Measurements from ENCODE around the gene COL25A1.
"Not testable (repeated sequence)": the region's sequence is repeated elsewhere in the genome, so short reads cannot be mapped to it uniquely, and the experiment has no call there.

The COL25A1 gene

GRCh38 chr4:109070677-109071076, 231.8 kb downstream of the COL25A1 start:
- DNase-seq (ENCODE audit: extremely low read depth in 1 of 2, low read depth in 1 of 2) = not testable (repeated sequence)

GRCh38 chr4:109067508-109068235, 234.8 kb downstream of the COL25A1 start:
- no peak for DNase-seq (ENCODE audit: extremely low read depth in 1 of 2, low read depth in 1 of 2)

DNA sequence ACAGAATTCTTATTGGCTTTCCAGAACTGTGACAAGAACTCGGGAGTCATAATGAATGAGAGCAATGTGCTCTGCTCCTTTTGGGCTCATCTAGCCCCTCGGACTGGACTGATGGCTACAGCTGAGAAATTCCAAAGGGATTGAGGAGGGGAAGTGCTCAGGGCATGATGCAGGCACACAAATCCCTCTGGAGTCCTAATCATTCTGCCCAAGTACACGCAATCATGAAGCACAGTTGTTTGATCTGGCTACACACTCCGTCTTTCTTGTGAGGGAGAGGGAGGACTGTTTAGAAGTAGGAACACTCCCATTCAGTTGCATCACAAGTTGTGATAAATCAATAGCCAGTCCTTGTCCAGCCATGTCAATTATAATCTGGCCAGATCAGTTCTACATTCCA, 237.5 kb downstream of the COL25A1 start:
- no peak for DNase-seq (ENCODE audit: extremely low read depth in 1 of 2, low read depth in 1 of 2)

DNA sequence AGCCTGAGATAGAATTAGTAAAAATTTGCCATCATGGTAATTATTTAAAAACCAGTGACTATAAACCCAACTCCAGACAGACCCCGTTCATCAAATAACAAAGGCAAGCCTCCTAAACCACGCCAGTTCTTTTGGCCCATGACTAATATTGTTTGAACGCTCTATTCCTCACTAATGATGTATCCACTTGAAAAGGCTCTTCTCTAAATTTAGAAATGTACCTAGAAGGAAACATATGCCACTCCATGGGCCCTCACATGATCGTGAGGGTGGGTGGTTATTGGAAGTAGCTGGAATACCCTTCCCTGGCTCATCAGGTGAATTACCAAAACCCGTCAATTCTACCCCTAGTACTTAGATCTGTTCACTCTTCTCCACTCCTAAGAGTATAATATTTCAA, 249.2 kb downstream of the COL25A1 start:
- no peak for DNase-seq (ENCODE audit: extremely low read depth in 1 of 2, low read depth in 1 of 2)

DNA sequence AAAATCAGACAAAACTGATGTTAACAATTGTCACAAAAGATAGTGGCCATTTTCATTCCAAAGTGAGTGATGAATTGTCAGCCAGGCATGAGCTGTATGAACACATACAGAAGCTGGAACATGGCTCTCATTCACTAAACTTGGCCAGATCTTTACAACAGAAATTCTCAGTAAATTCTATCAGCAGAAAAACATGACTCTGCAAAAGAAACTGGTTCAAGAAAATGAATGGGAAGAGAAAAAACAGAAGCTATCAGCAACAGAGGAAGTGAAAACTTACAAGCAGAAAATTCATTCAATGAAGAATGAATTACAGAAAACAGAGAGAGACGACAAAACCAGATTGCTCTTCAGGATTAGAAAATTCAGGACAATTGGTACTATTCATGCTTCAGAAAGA, 249.6 kb downstream of the COL25A1 start:
- DNase-seq (ENCODE audit: extremely low read depth in 1 of 2, low read depth in 1 of 2) = no peak

DNA sequence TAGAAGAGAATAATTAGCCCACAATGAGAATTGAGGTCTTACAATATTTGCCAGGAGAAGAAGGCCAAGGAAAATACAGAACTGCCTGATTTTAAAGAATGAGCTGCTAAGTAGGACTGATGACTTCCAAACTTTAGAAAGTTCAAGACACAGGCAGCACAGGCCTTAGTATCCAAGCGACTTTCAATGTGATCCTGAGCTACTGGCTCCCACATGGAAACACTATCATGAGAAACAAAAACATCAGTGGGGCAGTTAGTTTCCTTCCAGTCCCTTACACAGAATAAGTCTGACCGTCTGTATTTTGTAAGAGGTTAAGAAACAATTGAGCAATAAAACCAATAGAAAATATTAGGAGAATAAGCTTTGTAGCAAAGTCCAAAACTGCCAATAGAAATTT, 251.4 kb downstream of the COL25A1 start:
- DNase-seq (ENCODE audit: extremely low read depth in 1 of 2, low read depth in 1 of 2) = no peak

DNA sequence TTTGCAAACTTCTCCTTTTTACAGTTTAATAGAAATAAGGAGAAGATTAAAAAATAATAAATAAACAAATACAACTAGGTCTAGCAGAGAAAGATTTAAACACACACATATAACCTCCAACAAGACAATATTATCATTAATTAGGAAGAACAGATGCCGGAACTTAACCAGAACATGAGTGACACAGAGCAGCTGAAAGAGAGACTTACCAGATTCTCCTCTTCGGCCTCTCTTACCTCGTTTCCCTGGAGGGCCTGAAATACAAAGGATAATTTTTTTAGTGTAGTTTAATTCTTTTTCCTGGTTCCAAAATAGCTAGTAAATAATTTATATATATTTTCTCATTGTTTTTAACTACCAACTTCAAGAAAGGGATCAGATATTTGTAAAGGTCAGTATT, 252.5 kb downstream of the COL25A1 start:
- DNase-seq (ENCODE audit: extremely low read depth in 1 of 2, low read depth in 1 of 2) = no peak

DNA sequence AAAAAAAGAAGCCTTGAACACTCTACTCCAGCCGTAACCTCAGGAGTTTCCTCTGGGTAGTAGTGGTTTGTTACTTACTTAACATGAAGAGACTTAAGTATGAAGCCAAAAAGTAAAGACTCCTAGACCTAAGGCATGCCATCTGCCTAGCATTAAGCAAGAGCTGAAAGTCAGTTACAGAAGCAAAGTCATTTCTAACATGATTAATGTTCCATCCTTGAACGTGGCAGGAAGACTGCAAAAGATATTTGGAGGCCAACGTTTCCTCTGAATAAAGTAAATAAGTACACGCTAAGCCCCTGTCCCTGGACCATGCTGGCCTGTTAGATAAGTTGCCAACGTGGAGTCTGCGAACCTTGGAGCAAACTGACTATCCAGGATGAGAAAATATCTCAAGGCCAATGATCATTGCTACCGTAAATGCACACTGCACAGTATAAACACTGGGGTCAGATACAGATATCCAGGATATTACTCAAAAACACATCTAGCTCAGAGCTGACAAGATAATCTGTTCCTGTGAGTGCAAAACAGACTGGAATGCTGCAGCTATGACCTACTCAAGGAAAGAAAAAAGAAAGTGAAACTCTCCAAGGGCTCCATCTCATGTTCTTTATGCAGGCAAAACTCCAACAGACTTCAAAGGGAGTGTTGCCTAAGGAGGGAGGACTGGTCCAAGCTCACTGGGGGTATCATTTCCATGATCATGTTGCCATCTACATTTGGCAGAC, 255.8 kb downstream of the COL25A1 start:
- no peak for DNase-seq (ENCODE audit: extremely low read depth in 1 of 2, low read depth in 1 of 2)

- DNase-seq (ENCODE audit: extremely low read depth in 1 of 2, low read depth in 1 of 2) = no peak
These were observed 258.0 kb downstream of the COL25A1 start for GRCh38 chr4:109044431-109044830.

DNA sequence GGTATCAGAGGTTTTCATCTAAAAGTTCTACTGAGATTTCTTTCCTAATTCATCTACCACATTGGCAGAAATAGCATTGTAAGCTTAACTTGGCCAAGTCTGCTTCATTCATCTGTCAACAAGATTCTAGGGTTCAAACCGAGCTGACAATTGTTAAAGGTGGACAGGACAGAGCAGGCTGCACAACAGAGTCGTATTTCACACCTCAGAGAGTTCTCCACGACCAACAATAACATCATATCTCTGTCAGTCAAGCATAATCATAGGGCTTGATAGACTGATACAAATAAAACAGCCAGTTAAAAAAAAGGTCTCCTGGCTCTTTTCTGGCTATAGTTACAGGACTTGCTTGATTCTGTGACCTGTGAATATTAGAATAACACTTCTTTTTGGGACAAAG, 259.2 kb downstream of the COL25A1 start:
- no peak for DNase-seq (ENCODE audit: extremely low read depth in 1 of 2, low read depth in 1 of 2)

GRCh38 chr4:109041463-109042360, 260.7 kb downstream of the COL25A1 start:
- no peak for DNase-seq (ENCODE audit: extremely low read depth in 1 of 2, low read depth in 1 of 2)

DNA sequence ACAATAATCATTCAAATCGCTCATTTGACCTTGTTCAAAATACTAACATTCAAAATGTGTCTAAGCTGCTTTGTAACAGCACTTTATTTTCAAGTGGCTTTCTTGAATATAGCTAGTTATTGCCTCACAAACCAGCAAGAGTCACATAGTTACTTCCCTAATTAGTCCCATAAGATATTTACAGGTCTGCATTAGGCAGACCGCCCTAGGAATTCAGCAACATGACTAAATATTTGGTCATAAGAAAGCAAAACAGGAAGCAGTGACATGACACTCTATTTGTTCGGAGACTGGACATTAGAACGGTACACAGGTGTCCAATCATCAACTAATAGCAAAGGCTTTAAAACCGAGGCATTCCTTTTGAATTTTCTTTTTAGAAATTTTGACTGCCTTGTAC, 262.0 kb downstream of the COL25A1 start:
- no peak for DNase-seq (ENCODE audit: extremely low read depth in 1 of 2, low read depth in 1 of 2)

GRCh38 chr4:109037026-109037425, 265.4 kb downstream of the COL25A1 start:
- DNase-seq (ENCODE audit: extremely low read depth in 1 of 2, low read depth in 1 of 2) = no peak

DNA sequence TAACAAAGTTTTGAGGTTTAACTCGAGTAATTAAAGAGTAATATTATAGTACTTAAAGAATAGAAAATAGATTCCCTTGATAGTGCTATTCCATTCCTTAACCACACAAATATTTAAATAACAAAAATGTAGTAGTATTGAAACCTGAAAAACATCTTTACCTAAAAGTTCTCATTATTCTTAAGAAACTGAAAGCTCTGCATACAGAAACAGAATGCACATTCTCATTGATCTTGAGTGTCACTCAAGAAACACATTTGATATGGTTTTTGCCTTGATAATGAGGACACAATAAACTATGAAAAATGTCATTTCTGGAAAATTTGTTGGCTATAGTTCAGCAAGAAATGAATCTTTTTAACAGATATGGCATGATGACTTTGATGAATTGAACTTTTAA, 268.5 kb downstream of the COL25A1 start:
- no peak for DNase-seq (ENCODE audit: extremely low read depth in 1 of 2, low read depth in 1 of 2)

- DNase-seq (ENCODE audit: extremely low read depth in 1 of 2, low read depth in 1 of 2) = no peak
These were observed 269.8 kb downstream of the COL25A1 start for GRCh38 chr4:109032671-109033070.

GRCh38 chr4:109029987-109030386, 272.5 kb downstream of the COL25A1 start:
- no peak for DNase-seq (ENCODE audit: extremely low read depth in 1 of 2, low read depth in 1 of 2)

DNA sequence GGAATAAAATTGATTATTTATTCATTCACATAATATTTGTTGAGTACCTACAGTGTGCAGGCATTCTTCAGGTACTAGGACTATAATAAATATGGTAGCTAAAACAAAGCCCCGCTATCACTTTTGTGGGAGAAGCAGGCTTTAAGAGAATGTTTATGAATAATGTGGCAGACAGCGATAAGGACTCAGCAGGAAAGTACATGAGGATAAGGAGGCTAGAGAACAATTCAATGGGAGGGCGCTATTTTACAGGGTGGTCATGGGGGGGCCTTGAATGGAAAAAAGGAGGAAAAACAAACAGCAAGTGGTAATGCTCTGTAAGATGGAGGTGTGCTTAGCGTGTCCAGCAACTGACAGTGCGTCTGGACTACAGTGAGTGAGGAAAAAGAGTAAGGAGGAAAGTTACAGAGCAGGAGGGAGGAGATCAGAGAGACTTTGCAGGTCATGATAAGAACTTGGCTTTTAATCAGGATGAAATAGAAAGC, 275.4 kb downstream of the COL25A1 start:
- no peak for DNase-seq (ENCODE audit: extremely low read depth in 1 of 2, low read depth in 1 of 2)

DNA sequence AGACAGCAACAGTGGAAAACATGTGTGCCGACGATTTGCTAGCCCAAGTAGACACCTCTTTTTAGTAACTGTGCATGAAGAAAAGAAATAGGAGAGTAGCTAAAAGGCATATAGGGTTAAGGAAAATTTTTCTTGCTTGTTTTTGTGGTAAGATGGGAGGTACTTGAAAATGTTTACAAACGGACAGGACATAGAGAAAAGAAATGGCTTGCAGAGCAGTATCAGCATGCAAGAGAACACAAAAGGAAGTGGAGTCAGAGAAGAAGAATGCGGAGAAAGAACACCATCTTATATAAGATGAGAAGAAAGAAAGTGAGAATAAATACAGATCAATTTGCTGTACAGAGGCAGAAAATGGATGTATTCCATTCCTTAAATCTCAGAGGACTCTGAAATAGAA, 275.9 kb downstream of the COL25A1 start:
- DNase-seq (ENCODE audit: extremely low read depth in 1 of 2, low read depth in 1 of 2) = no peak

GRCh38 chr4:109025471-109026076, 276.9 kb downstream of the COL25A1 start:
- DNase-seq (ENCODE audit: extremely low read depth in 1 of 2, low read depth in 1 of 2) = no peak

GRCh38 chr4:109022961-109023360, 279.5 kb downstream of the COL25A1 start:
- no peak for DNase-seq (ENCODE audit: extremely low read depth in 1 of 2, low read depth in 1 of 2)

- DNase-seq (ENCODE audit: extremely low read depth in 1 of 2, low read depth in 1 of 2) = not testable (repeated sequence)
These were observed 280.8 kb downstream of the COL25A1 start for GRCh38 chr4:109021630-109022029.

Data from activated CD8-positive, alpha-beta memory T cell treated with anti-CD3 and anti-CD28 coated beads for 1 hour (primary cell).